Neuronal stem cell (in vitro differentiated cells): Measurements from ENCODE around the gene KAZN.

ENCODE experiments used
- DNase-seq: peaks from one replicate; pipeline ENCODE4 v3.0.0-alpha.2; 2013; ENCODE audit warnings: low spot score
- H2AFZ ChIP-seq: one replicate; pipeline ENCODE4 v1.6.1; 2013; ENCODE audit warnings: mild to moderate bottlenecking, low read length, inconsistent platforms
- H2AK5ac ChIP-seq: 2 replicates; pipeline ENCODE4 v1.6.1; 2013; ENCODE audit warnings: low read depth, mild to moderate bottlenecking, inconsistent platforms, low read length, moderate library complexity, mixed read lengths
- H2BK120ac ChIP-seq: 2 replicates; pipeline ENCODE4 v1.6.1; 2013; ENCODE audit warnings: low read depth, mild to moderate bottlenecking, inconsistent platforms, low read length, moderate library complexity, mixed read lengths
- H2BK12ac ChIP-seq: one replicate; pipeline ENCODE4 v1.6.1; 2013; ENCODE audit warnings: low read length, inconsistent platforms
- H2BK15ac ChIP-seq: 2 replicates; pipeline ENCODE4 v1.6.1; 2013; ENCODE audit warnings: mild to moderate bottlenecking, low read length, inconsistent platforms, mixed read lengths
- H2BK5ac ChIP-seq: one replicate; pipeline ENCODE4 v1.6.1; 2013; ENCODE audit warnings: inconsistent platforms, mild to moderate bottlenecking, low read length, moderate library complexity
- H3K14ac ChIP-seq: one replicate; pipeline ENCODE4 v1.6.1; 2013; ENCODE audit warnings: low read length, inconsistent platforms
- H3K18ac ChIP-seq: 2 replicates; pipeline ENCODE4 v1.6.1; 2013; ENCODE audit warnings: low read length, inconsistent platforms
- H3K23ac ChIP-seq: 2 replicates; pipeline ENCODE4 v1.6.1; 2013; ENCODE audit warnings: low read depth, mild to moderate bottlenecking, mixed read lengths, low read length, inconsistent platforms; ENCODE audit not compliant: poor library complexity
- H3K27ac ChIP-seq: replicated peaks from 3 replicates; pipeline ENCODE4 v1.5.1; 2013; ENCODE audit warnings: low read length, inconsistent platforms
- H3K27me3 ChIP-seq, 3 experiments: 2 replicates each; pipeline ENCODE4 v1.6.1; 2013; ENCODE audit warnings: low read length in 3 of 3, mild to moderate bottlenecking in 2 of 3, inconsistent platforms in 1 of 3, low read depth in 1 of 3, mixed read lengths in 1 of 3, moderate library complexity in 1 of 3; ENCODE audit not compliant: control insufficient read depth in 3 of 3, insufficient read depth in 3 of 3
- H3K36me3 ChIP-seq, 2 donors: replicated peaks in 1 of 2; 2 replicates each; pipeline ENCODE4 v1.6.1; 2013; ENCODE audit warnings: low read length in 2 of 2; ENCODE audit not compliant: control insufficient read depth in 2 of 2, insufficient read depth in 2 of 2
- H3K4ac ChIP-seq: 2 replicates; pipeline ENCODE4 v1.6.1; 2013; ENCODE audit warnings: inconsistent platforms, mild to moderate bottlenecking, low read length, moderate library complexity
- H3K4me1 ChIP-seq, 2 donors: 1 replicate in 1 of 2; 2 replicates in 1 of 2; pipeline ENCODE4 v1.6.1; 2013; ENCODE audit warnings: low read length in 2 of 2, low read depth in 1 of 2; ENCODE audit not compliant: control insufficient read depth in 2 of 2, insufficient read depth in 1 of 2
- H3K4me2 ChIP-seq: one replicate; pipeline ENCODE4 v1.6.1; 2013; ENCODE audit warnings: mild to moderate bottlenecking, low read length, inconsistent platforms; ENCODE audit not compliant: insufficient read depth, poor library complexity, severe bottlenecking
- H3K4me3 ChIP-seq, 2 donors: 2 replicates each; pipeline ENCODE4 v1.5.1; 2013; ENCODE audit warnings: low read length in 2 of 2, mild to moderate bottlenecking in 2 of 2, inconsistent platforms in 1 of 2, moderate library complexity in 1 of 2
- H3K79me1 ChIP-seq: one replicate; pipeline ENCODE4 v1.6.1; 2013; ENCODE audit warnings: low read depth, mild to moderate bottlenecking, inconsistent platforms, low read length, moderate library complexity
- H3K9ac ChIP-seq: one replicate; pipeline ENCODE4 v1.6.1; 2013; ENCODE audit warnings: mild to moderate bottlenecking, low read depth, low read length, inconsistent platforms; ENCODE audit not compliant: poor library complexity
- H3K9me3 ChIP-seq, 2 donors: replicated peaks in 1 of 2; 2 replicates each; pipeline versions ENCODE3 to v1.6.1; 2013; ENCODE audit warnings: low read length in 2 of 2, mild to moderate bottlenecking in 2 of 2, inconsistent platforms in 1 of 2, low read depth in 1 of 2, mixed read lengths in 1 of 2, moderate library complexity in 1 of 2; ENCODE audit not compliant: control insufficient read depth in 2 of 2, insufficient read depth in 1 of 2
- H4K8ac ChIP-seq: one replicate; pipeline ENCODE4 v1.6.1; 2013; ENCODE audit warnings: low read depth, mild to moderate bottlenecking, inconsistent platforms, low read length, moderate library complexity
- H4K91ac ChIP-seq: one replicate; pipeline ENCODE4 v1.6.1; 2013; ENCODE audit warnings: low read length, low read depth, mild to moderate bottlenecking, inconsistent platforms; ENCODE audit not compliant: poor library complexity
- WGBS, 2 donors: extraction: QIAGEN DNeasy Blood & Tissue Kit; methylation state at CpG; one replicate each; pipeline ENCODE4 v1.1.7; 2013; ENCODE audit warnings: missing lambda C conversion rate in 2 of 2, mixed read lengths in 1 of 2; ENCODE audit not compliant: insufficient read length in 2 of 2, insufficient replicate concordance in 1 of 2; ENCODE audit errors: extremely low coverage in 2 of 2; 5-methylcytosine and 5-hydroxymethylcytosine counted together

Gene KAZN

DNA sequence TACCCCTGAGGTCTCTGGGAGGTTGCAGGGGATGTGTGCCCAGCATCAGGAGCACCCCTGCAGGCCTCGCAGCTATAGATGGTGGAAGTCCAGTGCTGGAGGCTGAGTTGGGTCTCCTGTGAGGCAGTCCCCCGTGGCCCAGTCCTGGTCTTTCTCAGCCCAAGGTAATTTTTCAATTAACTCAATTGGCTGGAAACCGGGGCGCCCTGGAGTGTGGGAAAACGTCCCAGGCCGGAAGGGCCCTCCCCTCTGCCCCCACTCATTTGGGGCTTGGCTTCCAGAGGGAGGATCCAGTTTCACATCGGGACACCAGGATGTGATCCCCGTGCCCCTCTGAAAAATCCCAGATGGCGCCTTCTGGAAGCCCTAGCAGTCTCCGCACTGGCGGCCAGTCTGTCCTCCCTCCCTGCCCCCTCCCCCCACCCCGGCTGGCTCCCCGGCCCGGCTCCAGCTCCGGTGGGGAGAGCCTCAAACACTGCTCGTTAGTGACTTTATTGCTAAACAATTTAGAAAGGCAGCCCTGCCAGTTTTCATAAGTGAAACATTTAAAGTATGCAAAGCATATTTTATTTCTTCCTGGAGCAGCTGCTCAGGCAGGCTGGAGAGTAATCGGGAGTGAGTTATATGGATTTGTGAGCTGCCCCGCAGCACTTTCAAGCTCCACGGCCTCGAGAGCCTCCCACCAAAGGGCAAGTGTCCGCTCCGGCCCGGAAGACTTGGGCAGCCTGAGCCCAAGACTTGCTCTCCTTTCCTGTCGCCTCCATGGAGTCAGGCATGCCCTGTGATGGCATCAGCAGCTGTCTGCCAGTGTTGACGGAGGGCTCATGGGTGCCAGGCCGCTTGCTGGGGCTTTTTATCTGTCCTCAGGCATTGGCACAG, 346.9 kb downstream of the KAZN start:
- WGBS, 2 donors: no CpG with 5 or more reads among the region's 26 CpGs
- Histone ChIP-seq H3K27ac (peak overlapping the region; percentile 54), H3K4me1 (peaks cover 35 to 51% of the 10 kb centered on the region in 2 donors)

DNA sequence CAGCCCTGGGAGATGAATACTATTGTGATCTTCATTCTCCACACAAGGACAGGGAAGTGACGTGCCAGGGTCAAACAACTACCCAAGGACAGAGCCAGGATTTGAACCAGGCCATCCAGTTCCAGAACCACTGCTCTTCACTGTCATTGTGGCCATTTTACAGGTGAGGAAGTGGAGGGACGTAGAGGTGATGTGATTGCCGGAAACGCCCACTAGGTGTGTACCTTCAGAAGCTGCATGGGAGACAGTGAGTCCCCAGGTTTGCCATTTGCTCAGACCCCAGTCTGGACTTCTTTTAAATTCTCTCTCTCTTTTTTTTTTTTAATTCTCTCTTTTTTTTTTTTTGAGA, 347.5 kb downstream of the KAZN start:
- H3K79me1 ChIP-seq: peaks cover 6% of the 10 kb centered on the region
- H4K8ac ChIP-seq: no peak overlapping the region
- no peak overlapping the region for H2AFZ ChIP-seq
- peak overlapping the region; percentile 93 for H3K18ac ChIP-seq
- DNase-seq: no peak
- H2BK15ac ChIP-seq: peak overlapping the region; percentile 78
- H3K4me2 ChIP-seq: no peak overlapping the region
- H3K27ac ChIP-seq: no peak overlapping the region
- H3K9me3 ChIP-seq: no peaks in the 10 kb centered on the region
- no peak overlapping the region for H3K4me3 ChIP-seq
- H2AK5ac ChIP-seq: peak overlapping the region; percentile 99
- no peak overlapping the region for H3K14ac ChIP-seq
- no peak overlapping the region for H2BK12ac ChIP-seq
- H4K91ac ChIP-seq: no peak overlapping the region
- H3K27me3 ChIP-seq: no peaks in the 10 kb centered on the region
- no peak overlapping the region for H2BK120ac ChIP-seq
- H3K4ac ChIP-seq: no peak overlapping the region
- peaks cover 36 to 51% of the 10 kb centered on the region in 2 donors for H3K4me1 ChIP-seq
- WGBS, 2 donors: no CpG with 5 or more reads among the region's 4 CpGs
- no peak overlapping the region for H2BK5ac ChIP-seq
- no peak overlapping the region for H3K9ac ChIP-seq
- H3K36me3 ChIP-seq: no peaks in the 10 kb centered on the region
- no peak overlapping the region for H3K23ac ChIP-seq

More for the DNA sequence above, 346.9 kb downstream of the KAZN start:
- Histone ChIP-seq H4K91ac (peak overlapping the region; percentile 86), H3K9me3 (no peaks in the 10 kb centered on the region), H2BK5ac (no peak overlapping the region), H3K36me3 (no peaks in the 10 kb centered on the region), H3K27me3 (no peaks in the 10 kb centered on the region), H3K4me2 (no peak overlapping the region), H2BK12ac (no peak overlapping the region), H2AFZ (no peak overlapping the region), H2BK15ac (peak overlapping the region; percentile 78), H4K8ac (no peak overlapping the region), H3K4me3 (no peak overlapping the region), H3K9ac (peak overlapping the region; percentile 17), H3K4ac (no peak overlapping the region), H2AK5ac (peak overlapping the region; percentile 99), H3K23ac (peak overlapping the region; percentile 74), H3K18ac (peak overlapping the region; percentile 94), H3K14ac (no peak overlapping the region), H3K79me1 (peaks cover 6% of the 10 kb centered on the region), H2BK120ac (no peak overlapping the region)
- no peak for DNase-seq

DNA sequence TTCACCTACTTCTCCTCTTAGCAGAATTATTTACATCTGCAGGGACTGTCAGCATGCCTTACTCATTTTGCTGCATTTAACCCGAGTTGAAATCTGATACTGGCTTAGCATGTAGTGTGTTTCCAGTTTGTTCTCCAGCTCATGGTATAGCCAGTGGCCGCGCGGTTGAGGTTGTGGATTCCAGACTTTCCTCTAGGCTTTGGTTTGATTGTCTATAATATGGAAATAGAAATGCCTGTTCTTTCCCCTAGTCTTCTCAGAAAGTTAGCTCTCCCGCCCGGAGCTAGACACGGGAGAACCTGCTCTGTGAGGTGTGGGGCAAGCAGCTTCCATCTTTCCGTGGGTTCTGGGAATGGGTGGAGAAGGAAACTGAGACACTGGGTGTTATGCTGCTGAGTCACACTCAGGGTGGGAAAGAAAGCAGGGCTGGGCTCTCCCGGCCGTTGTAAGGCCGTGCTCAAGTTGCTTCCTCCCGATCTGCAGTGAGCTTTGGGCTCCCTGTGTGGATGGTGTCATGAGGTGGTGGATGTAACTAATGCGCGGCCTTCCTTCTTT, 348.3 kb downstream of the KAZN start:
- H2BK12ac ChIP-seq: no peak overlapping the region
- no peak overlapping the region for H3K4me3 ChIP-seq
- H2AFZ ChIP-seq: no peak overlapping the region
- H3K23ac ChIP-seq: no peak overlapping the region
- no peak overlapping the region for H2BK15ac ChIP-seq
- peak overlapping the region; percentile 14 for H2BK120ac ChIP-seq
- WGBS, 2 donors: no CpG with 5 or more reads among the region's 14 CpGs
- no peak overlapping the region for H4K91ac ChIP-seq
- no peak for DNase-seq
- H3K27me3 ChIP-seq: no peaks in the 10 kb centered on the region
- no peak overlapping the region for H3K14ac ChIP-seq
- no peak overlapping the region for H3K4me2 ChIP-seq
- H2BK5ac ChIP-seq: no peak overlapping the region
- H2AK5ac ChIP-seq: peak overlapping the region; percentile 36
- no peak overlapping the region for H3K4ac ChIP-seq
- no peak overlapping the region for H3K9ac ChIP-seq
- H3K27ac ChIP-seq: no peak overlapping the region
- peaks cover 34 to 50% of the 10 kb centered on the region in 2 donors for H3K4me1 ChIP-seq
- no peak overlapping the region for H4K8ac ChIP-seq
- no peaks in the 10 kb centered on the region for H3K9me3 ChIP-seq
- peaks cover 0 to 2% of the 10 kb centered on the region in 2 donors for H3K36me3 ChIP-seq
- H3K79me1 ChIP-seq: peaks cover 7% of the 10 kb centered on the region
- H3K18ac ChIP-seq: peak overlapping the region; percentile 11

DNA sequence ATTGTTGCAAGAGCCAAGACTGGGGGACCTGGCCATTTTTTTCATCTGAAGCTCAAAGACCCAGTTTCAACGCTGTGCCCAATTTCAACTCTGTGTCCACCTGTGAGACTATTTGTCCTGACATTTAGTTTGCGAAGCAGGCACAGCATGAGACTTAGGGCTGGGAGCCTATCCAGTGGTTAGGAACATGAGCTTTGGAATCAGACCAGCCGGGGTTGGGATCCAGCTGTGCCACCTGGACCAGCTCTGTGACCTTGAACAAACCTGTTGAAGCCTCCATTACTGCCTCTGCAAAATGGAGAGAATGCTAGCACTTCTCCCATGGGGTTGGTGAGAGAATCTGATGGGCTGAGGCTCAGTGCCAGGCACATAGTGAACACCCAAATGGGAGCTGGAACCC, 348.9 kb downstream of the KAZN start:
- H3K14ac ChIP-seq: no peak overlapping the region
- H3K27ac ChIP-seq: no peak overlapping the region
- H3K18ac ChIP-seq: no peak overlapping the region
- H4K91ac ChIP-seq: no peak overlapping the region
- H3K23ac ChIP-seq: no peak overlapping the region
- no peak overlapping the region for H3K4ac ChIP-seq
- H2BK12ac ChIP-seq: no peak overlapping the region
- H3K4me3 ChIP-seq: no peak overlapping the region
- H2AK5ac ChIP-seq: no peak overlapping the region
- no peak overlapping the region for H4K8ac ChIP-seq
- peaks cover 0 to 1% of the 10 kb centered on the region in 2 donors for H3K9me3 ChIP-seq
- H2BK15ac ChIP-seq: no peak overlapping the region
- no peaks in the 10 kb centered on the region for H3K27me3 ChIP-seq
- no peak overlapping the region for H3K9ac ChIP-seq
- no peak overlapping the region for H2BK5ac ChIP-seq
- no peak overlapping the region for H3K4me2 ChIP-seq
- H2BK120ac ChIP-seq: no peak overlapping the region
- peaks cover 0 to 5% of the 10 kb centered on the region in 2 donors for H3K36me3 ChIP-seq
- peaks cover 28 to 45% of the 10 kb centered on the region in 2 donors for H3K4me1 ChIP-seq
- no peak for DNase-seq
- WGBS, 2 donors: no CpG with 5 or more reads among the region's 3 CpGs
- peaks cover 9% of the 10 kb centered on the region for H3K79me1 ChIP-seq
- no peak overlapping the region for H2AFZ ChIP-seq
